ENCODE results near the gene SPATA9.

DNA sequence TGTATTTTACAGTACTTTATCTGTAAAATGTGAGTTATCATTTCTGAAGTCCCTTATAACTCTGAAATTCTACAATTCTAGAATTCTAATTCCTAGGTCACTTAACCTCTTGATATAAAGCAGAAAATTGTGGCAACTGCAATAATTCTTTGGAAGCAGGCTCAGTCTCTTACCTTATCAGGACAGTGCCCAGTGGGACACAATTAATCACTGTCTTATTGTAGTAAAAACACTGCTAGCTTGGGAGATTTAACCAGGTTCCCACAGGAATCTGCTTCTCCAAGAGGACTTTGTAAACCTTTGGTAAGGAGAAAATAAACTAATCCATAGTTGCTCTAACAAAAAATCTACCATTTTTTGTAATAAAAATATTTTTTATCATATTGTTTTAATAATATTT is 18.3 kb upstream of the SPATA9 start:
- TF ChIP-seq, protein P1, sequence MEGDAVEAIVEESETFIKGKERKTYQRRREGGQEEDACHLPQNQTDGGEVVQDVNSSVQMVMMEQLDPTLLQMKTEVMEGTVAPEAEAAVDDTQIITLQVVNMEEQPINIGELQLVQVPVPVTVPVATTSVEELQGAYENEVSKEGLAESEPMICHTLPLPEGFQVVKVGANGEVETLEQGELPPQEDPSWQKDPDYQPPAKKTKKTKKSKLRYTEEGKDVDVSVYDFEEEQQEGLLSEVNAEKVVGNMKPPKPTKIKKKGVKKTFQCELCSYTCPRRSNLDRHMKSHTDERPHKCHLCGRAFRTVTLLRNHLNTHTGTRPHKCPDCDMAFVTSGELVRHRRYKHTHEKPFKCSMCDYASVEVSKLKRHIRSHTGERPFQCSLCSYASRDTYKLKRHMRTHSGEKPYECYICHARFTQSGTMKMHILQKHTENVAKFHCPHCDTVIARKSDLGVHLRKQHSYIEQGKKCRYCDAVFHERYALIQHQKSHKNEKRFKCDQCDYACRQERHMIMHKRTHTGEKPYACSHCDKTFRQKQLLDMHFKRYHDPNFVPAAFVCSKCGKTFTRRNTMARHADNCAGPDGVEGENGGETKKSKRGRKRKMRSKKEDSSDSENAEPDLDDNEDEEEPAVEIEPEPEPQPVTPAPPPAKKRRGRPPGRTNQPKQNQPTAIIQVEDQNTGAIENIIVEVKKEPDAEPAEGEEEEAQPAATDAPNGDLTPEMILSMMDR (IDR thresholded peaks at IDR 0.05) = no peak
- TF ChIP-seq POLR2A (IDR thresholded peaks at IDR 0.05) = no peak
